Large intestine (tissue), 3 donors: ENCODE measurements around the gene PCDHGB7. TPM values are rescaled to one million over a fixed set of nuclear protein-coding genes. Genes with fewer than 3 reads are reported as not detected.
"Not testable (repeated sequence)": the region's sequence is repeated elsewhere in the genome, so short reads cannot be mapped to it uniquely, and the experiment has no call there.

ENCODE experiments used
- DNase-seq, 2 donors: peaks; one replicate each; pipeline versions ENCODE4 v3.0.0 to v3.0.0-alpha.2; 2013
- H3K27ac ChIP-seq: one replicate; pipeline ENCODE4 v1.5.1; 2013; ENCODE audit warnings: low read length
- H3K27me3 ChIP-seq: 2 replicates; pipeline ENCODE4 v1.6.1; 2013; ENCODE audit warnings: low read length; ENCODE audit not compliant: control insufficient read depth, insufficient read depth
- H3K36me3 ChIP-seq: 2 replicates; pipeline ENCODE4 v1.6.1; 2013; ENCODE audit warnings: low read length; ENCODE audit not compliant: control insufficient read depth, insufficient read depth
- H3K4me1 ChIP-seq: one replicate; pipeline ENCODE4 v1.6.1; 2013; ENCODE audit warnings: low read length; ENCODE audit not compliant: control insufficient read depth, insufficient read depth
- H3K4me3 ChIP-seq: one replicate; pipeline ENCODE4 v1.5.1; 2013; ENCODE audit warnings: low read length
- H3K9me3 ChIP-seq: one replicate; pipeline ENCODE4 v1.6.1; 2013; ENCODE audit warnings: mild to moderate bottlenecking, low read depth, low read length, moderate library complexity; ENCODE audit not compliant: control insufficient read depth
- WGBS: methylation state at CpG from one replicate; pipeline ENCODE4 v1.1.5; 2013; ENCODE audit warnings: low lambda C conversion rate; ENCODE audit not compliant: insufficient coverage; 5-methylcytosine and 5-hydroxymethylcytosine counted together
- polyA plus RNA-seq: library from polyadenylated mRNA; unstranded; fragments of 120-200 nt; gene quantifications from one replicate; pipeline ENCODE4 v1.2.1, GENCODE V29; 2013

Gene PCDHGB7
- polyA plus RNA-seq, 1 donor: 3.6 TPM

GRCh38 chr5:141383345-141383744 is 34.1 kb upstream of the PCDHGB7 start:
- Histone ChIP-seq H3K36me3 (no peaks in the 10 kb centered on the region), H3K4me3 (no peak overlapping the region)
- DNase-seq: no peak

GRCh38 chr5:141384471-141385267 is 32.8 kb upstream of the PCDHGB7 start:
- no peak overlapping the region for H3K27ac ChIP-seq
- H3K27me3 ChIP-seq: peaks cover 38% of the 10 kb centered on the region
- no peak overlapping the region for H3K4me3 ChIP-seq
- H3K36me3 ChIP-seq: no peaks in the 10 kb centered on the region
- H3K4me1 ChIP-seq: no peaks in the 10 kb centered on the region
- DNase-seq: no peak
- peaks cover 41% of the 10 kb centered on the region for H3K9me3 ChIP-seq
- WGBS: no CpG with 5 or more reads among the region's 43 CpGs

More at GRCh38 chr5:141383345-141383744, 34.1 kb upstream of the PCDHGB7 start:
- Histone ChIP-seq H3K27me3 (peaks cover 27% of the 10 kb centered on the region), H3K4me1 (no peaks in the 10 kb centered on the region), H3K9me3 (peaks cover 30% of the 10 kb centered on the region), H3K27ac (no peak overlapping the region)
- no CpG with 5 or more reads among the region's 21 CpGs for WGBS

- H3K4me3 ChIP-seq, H3K36me3 ChIP-seq, DNase-seq, H3K27ac ChIP-seq, H3K4me1 ChIP-seq: not testable (repeated sequence)
- Histone ChIP-seq H3K9me3 (peaks cover 46% of the 10 kb centered on the region), H3K27me3 (peaks cover 42% of the 10 kb centered on the region)
- no CpG with 5 or more reads among the region's 40 CpGs for WGBS
Measured at GRCh38 chr5:141387557-141388311, 29.7 kb upstream of the PCDHGB7 start, which contains the start of gene PCDHGB4. Gene PCDHGB4, plus strand, starts transcription at chr5:141387698. Its CDS starts 187 bp downstream, at chr5:141387885.

- Histone ChIP-seq H3K9me3 (peaks cover 48% of the 10 kb centered on the region), H3K4me3 (no peak overlapping the region), H3K27ac (no peak overlapping the region), H3K36me3 (no peaks in the 10 kb centered on the region), H3K27me3 (peaks cover 42% of the 10 kb centered on the region), H3K4me1 (no peaks in the 10 kb centered on the region)
- DNase-seq: no peak
- 42% methylated on average over 3 of the region's 10 CpGs for WGBS
Measured at GRCh38 chr5:141388661-141389060, 28.8 kb upstream of the PCDHGB7 start.

- Histone ChIP-seq H3K36me3 (no peaks in the 10 kb centered on the region), H3K9me3 (peaks cover 52% of the 10 kb centered on the region), H3K27ac (no peak overlapping the region), H3K27me3 (peaks cover 43% of the 10 kb centered on the region), H3K4me3 (no peak overlapping the region), H3K4me1 (no peaks in the 10 kb centered on the region)
- no peak for DNase-seq
- WGBS: no CpG with 5 or more reads among the region's 77 CpGs
Measured at GRCh38 chr5:141389153-141390042, 28.1 kb upstream of the PCDHGB7 start.

- H3K9me3 ChIP-seq: peaks cover 56% of the 10 kb centered on the region
- no peak within 1 kb of the TSS for H3K27ac ChIP-seq
- no peaks in the 10 kb centered on the region for H3K36me3 ChIP-seq
- no peak within 1 kb of the TSS for H3K4me3 ChIP-seq
- 36% methylated on average over 2 of the region's 38 CpGs for WGBS
- DNase-seq: no peak
- no peaks in the 10 kb centered on the region for H3K4me1 ChIP-seq
- peaks cover 41% of the 10 kb centered on the region for H3K27me3 ChIP-seq
Measured at GRCh38 chr5:141392429-141393198, 24.9 kb upstream of the PCDHGB7 start, which contains the start of gene PCDHGA8. Gene PCDHGA8, plus strand, starts transcription at chr5:141392633. Its CDS starts 181 bp downstream, at chr5:141392814.

- DNase-seq: no peak
- peaks cover 56% of the 10 kb centered on the region for H3K9me3 ChIP-seq
- no peak overlapping the region for H3K27ac ChIP-seq
- H3K4me3 ChIP-seq: no peak overlapping the region
- 31% methylated on average over 3 of the region's 21 CpGs for WGBS
- H3K36me3 ChIP-seq: no peaks in the 10 kb centered on the region
- H3K4me1 ChIP-seq: no peaks in the 10 kb centered on the region
- H3K27me3 ChIP-seq: peaks cover 41% of the 10 kb centered on the region
Measured at GRCh38 chr5:141393267-141393666, 24.2 kb upstream of the PCDHGB7 start.

- H3K36me3 ChIP-seq, DNase-seq, H3K4me1 ChIP-seq, H3K4me3 ChIP-seq, H3K27ac ChIP-seq: not testable (repeated sequence)
- no CpG with 5 or more reads among the region's 53 CpGs for WGBS
- H3K9me3 ChIP-seq: peaks cover 58% of the 10 kb centered on the region
- peaks cover 42% of the 10 kb centered on the region for H3K27me3 ChIP-seq
Measured at GRCh38 chr5:141394401-141395187, 22.9 kb upstream of the PCDHGB7 start.
